Measurements from ENCODE around the gene MYF6.
"Not testable (repeated sequence)": the region's sequence is repeated elsewhere in the genome, so short reads cannot be mapped to it uniquely, and the experiment has no call there.

The MYF6 gene

GRCh38 chr12:80707126-80707829, at the start of gene MYF6:
Gene MYF6 (plus strand): TSS chr12:80707634. CDS start chr12:80707720, 86 bp downstream.
- no peak for DNase-seq (ENCODE audit: low read depth)

GRCh38 chr12:80659512-80660063, 47.8 kb upstream of the MYF6 start:
- DNase-seq (ENCODE audit: low read depth), result no peak

GRCh38 chr12:80662586-80662985, 44.8 kb upstream of the MYF6 start:
- no peak for DNase-seq (ENCODE audit: low read depth)

GRCh38 chr12:80670214-80670613, 37.2 kb upstream of the MYF6 start:
- no peak for DNase-seq (ENCODE audit: low read depth)

- not testable (repeated sequence) for DNase-seq (ENCODE audit: low read depth)
Measured at GRCh38 chr12:80676042-80676636, 31.3 kb upstream of the MYF6 start.

GRCh38 chr12:80676856-80677255, 30.6 kb upstream of the MYF6 start:
- DNase-seq (ENCODE audit: low read depth), result no peak

- no peak for DNase-seq (ENCODE audit: low read depth)
Measured at GRCh38 chr12:80677994-80678393, 29.4 kb upstream of the MYF6 start.

GRCh38 chr12:80679346-80680131, 27.9 kb upstream of the MYF6 start:
- DNase-seq (ENCODE audit: low read depth), result no peak

- no peak for DNase-seq (ENCODE audit: low read depth)
Measured at GRCh38 chr12:80681287-80681686, 26.1 kb upstream of the MYF6 start.

- DNase-seq (ENCODE audit: low read depth), result no peak
Measured at GRCh38 chr12:80681786-80682185, 25.6 kb upstream of the MYF6 start.

- no peak for DNase-seq (ENCODE audit: low read depth)
Measured at GRCh38 chr12:80684077-80684495, 23.3 kb upstream of the MYF6 start.

- DNase-seq (ENCODE audit: low read depth), result no peak
Measured at GRCh38 chr12:80690090-80690489, 17.3 kb upstream of the MYF6 start.

- DNase-seq (ENCODE audit: low read depth), result no peak
Measured at GRCh38 chr12:80690513-80690912, 16.9 kb upstream of the MYF6 start.

GRCh38 chr12:80692114-80692513, 15.3 kb upstream of the MYF6 start:
- no peak for DNase-seq (ENCODE audit: low read depth)

- DNase-seq (ENCODE audit: low read depth), result no peak
Measured at GRCh38 chr12:80697270-80697887, 10.1 kb upstream of the MYF6 start.

GRCh38 chr12:80698256-80698655, 9.2 kb upstream of the MYF6 start:
- no peak for DNase-seq (ENCODE audit: low read depth)

GRCh38 chr12:80698847-80699542, 8.4 kb upstream of the MYF6 start:
- no peak for DNase-seq (ENCODE audit: low read depth)

- DNase-seq (ENCODE audit: low read depth), result no peak
Measured at GRCh38 chr12:80700327-80700726, 7.1 kb upstream of the MYF6 start.

GRCh38 chr12:80701388-80701787, 6.0 kb upstream of the MYF6 start:
- no peak for DNase-seq (ENCODE audit: low read depth)

- no peak for DNase-seq (ENCODE audit: low read depth)
Measured at GRCh38 chr12:80702889-80703805, 4.3 kb upstream of the MYF6 start.

GRCh38 chr12:80704420-80704819, 3.0 kb upstream of the MYF6 start:
- no peak for DNase-seq (ENCODE audit: low read depth)

Data from T-helper 22 cell (primary cell).